NCI-H2196 treated with DMSO at 0.1 percent for 48 hours (cell line): ENCODE measurements around the gene CCDC159.
A peak's percentile ranks its signal among the peaks of the same experiment; 100 is the strongest.
"Not testable (repeated sequence)": the region's sequence is repeated elsewhere in the genome, so short reads cannot be mapped to it uniquely, and the experiment has no call there.

ENCODE experiments used
- DNase-seq: peaks from one replicate; lab custom pipeline; 2025; ENCODE audit not compliant: unreplicated experiment; lab: John Stamatoyannopoulos, UW

CCDC159 gene

DNA sequence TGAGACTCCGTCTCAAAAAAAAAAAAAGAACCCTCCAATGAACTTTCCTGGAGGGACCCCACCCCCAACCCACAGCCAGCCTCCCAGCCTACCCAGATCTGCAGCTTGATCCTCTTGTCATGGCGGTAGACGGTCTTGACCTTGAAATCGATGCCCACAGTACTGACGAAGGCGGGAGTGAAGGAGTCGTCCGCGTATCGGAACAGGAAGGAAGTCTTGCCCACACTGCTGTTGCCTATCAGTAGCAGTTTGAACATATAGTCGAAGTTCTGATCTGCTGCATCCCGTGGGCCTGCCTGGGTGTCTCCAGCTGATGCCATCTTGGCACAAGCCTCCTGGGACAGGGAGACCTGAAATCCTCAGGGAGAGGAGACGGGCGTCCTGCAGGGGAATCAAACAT is 9.2 kb upstream of the CCDC159 start:
- DNase-seq: no peak

DNA sequence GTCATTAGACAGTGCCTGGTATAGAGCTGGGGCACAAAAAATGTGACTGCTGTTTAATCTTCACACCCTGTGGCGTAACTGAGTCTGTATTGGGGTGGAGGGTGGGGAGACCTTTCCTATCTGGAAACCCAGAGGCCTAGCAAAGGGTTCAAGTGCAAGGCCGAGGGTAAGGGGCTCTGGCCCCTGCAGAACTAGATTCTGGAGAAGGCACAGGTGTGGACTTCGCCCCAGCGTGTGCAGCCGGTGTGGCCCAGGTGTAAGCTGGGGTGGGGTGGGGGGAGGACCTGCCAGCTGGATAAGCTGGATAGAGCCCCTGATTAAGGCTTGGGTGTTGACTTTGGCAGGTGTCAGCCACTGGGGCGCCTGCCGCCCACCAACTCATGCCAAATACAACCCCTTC is 8.2 kb upstream of the CCDC159 start:
- no peak for DNase-seq

DNA sequence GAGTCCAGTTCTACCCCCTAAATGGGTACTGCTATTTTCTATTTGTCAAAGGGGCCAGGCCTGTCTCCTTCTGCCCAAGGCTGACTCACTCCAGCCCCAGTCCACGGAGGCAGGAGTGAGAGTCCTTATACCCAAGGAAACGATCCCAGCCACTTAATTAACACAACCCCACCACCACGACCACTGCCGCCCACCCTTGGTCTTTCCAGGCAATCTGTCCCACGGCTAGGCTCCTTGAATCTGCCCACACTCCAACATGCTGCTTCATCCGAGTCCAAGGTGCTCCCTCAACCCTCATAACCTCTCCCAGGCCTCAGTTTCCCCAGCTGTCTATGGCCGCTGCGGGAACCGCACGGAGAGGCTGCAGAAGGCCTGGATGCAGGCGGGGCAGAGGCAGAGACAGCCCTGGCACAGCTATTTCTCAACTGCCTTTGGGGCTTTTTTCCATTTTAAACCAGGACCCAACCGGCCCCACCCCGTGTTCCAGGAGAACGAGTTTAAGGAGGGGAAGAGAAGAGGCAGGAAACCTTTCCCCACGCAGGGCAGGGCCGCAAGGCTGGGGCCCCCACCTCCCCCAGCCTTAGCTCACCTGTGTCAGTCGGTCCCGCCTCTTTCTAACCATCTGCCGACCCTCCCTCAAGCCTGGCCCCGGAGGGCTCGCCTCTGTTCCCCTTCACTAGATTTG is 7.6 kb upstream of the CCDC159 start:
- no peak for DNase-seq

DNA sequence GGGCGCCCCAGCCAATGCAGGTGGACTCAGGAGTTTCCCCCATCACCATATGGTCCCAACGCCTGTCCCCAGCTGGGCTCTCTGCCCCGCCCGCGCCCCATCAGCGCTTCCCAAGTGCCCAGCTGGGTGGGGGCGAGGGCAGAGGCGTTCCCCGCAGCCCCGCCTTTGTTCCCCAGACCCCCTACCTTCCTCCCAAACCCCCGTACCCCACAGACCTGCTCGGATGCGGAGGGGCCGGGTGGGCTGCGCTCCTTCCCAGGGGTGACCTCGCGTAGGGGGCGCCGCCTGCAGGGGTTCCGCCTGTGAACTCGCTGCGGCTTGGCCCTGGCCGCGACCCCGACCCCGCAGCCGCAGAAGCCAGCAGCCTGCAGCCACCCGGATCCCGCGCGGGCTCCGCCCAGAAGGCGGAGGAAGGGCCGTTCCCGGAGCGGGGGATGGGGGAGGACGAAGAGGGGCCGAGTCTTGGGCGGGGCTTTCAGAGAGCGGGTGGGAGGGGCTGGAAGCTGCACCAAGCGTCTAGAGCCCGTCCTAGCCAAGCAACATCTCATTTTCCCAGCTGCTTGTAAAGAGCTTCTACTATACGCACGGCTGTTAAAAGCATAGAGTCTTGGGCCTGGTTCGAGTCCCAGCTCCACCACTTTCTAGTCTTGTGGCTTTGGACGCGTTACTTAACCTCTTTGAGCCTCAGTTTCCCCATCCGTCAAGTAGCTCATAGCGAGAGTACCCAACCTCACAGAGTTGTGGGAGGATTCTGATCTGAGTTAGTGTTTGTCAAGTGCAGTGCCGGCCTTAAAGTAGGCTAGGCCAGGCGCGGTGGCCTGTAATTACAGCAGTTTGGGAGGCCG is 6.8 kb upstream of the CCDC159 start, which contains the start of gene RAB3D:
Gene RAB3D (minus strand): TSS at position 404 of the 845 bp plus-strand sequence. CDS start 2,258 bp downstream, outside the sequence.
- peak; percentile 91 for DNase-seq

DNA sequence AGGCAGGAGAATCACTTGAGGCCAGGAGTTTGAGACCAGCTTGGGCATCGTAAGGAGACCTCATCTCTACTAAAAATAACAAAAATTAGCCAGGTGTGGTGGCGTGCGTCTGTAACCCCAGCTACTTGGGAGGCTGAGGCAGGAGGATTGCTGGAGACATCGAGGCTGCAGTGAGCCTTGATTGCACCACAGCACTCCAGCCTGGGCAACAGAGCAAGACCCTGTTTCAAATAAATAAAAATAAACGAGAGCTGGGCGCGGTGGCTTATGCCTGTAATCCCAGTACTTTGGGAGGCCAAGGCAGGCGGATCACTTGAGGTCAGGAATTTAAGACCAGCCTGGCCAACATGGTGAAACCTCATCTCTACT is 6.2 kb upstream of the CCDC159 start:
- not testable (repeated sequence) for DNase-seq

DNA sequence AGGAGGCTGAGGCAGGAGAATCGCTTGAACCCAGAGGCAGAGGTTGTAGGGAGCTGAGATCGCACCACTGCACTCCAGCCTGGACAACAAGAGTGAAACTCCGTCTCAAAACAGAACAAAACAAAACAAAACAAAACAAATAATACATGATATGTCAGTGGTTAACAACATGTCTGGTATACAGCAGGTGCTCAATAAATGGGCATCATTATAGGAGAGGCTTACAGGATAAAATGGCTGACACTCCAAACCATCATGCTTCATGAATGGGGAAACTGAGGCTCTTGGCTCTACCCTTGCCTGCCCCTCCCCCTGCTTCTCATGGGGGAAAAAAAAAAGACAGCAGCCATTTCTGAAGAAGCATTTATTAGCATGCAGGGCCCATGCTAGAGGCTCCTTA is 3.9 kb upstream of the CCDC159 start:
- DNase-seq: no peak

DNA sequence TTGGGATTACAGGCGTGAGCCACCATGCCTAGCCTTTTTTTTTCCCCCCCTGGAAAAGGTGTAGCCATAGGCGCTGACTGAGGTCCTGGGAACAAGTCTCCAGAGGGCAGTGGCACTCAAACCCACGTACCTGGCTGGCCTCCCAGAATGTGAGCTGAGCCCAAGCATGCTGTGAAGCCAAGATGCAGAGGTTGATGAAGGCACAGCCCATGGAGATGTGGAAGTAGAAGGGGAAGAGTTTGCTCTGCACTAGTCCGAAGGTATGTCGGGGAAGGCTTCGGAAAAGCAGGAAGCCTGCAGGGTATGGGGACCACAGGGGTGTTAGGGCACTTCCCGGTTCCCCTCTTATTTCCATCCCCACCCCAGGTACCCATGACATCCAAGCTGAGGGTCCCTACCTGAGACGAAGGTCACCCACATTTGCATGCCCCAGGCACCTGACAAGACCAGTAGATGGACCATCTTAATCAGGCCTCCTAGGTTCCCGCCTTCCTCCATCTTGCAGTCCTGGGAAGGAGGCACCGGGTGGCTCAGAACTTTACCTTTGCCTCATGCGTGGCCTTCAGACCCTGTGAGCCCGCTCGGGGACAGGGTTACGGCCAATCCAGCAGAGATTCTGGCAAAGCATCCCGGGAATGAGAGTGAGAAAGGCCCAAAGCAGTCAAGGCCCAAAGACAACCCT is 1.1 kb upstream of the CCDC159 start:
- DNase-seq: peak; percentile 31

DNA sequence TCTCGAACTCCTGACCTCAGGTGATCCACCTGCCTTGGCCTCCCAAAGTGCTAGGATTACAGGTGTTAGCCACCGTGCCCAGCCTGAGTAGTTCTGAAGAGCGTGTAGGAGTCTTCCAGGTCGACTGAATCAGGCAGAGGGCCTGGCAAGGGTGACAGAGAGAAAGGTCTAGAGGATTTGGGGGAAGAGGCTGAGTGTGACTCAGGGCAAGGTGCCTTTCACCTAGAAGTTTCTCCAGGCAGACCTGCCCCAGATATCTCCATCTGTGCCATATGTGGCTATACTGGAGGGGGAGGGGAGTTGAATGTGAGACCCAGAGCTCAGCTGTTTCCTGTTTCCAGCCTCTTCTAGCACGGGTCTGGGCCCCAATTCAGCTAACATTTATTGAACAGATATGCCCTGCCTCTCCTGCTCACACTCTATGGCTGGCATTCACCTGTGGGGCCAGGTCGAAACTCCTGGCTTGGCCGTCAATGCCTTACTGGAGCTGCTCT is 1.3 kb downstream of the CCDC159 start:
- DNase-seq: no peak

DNA sequence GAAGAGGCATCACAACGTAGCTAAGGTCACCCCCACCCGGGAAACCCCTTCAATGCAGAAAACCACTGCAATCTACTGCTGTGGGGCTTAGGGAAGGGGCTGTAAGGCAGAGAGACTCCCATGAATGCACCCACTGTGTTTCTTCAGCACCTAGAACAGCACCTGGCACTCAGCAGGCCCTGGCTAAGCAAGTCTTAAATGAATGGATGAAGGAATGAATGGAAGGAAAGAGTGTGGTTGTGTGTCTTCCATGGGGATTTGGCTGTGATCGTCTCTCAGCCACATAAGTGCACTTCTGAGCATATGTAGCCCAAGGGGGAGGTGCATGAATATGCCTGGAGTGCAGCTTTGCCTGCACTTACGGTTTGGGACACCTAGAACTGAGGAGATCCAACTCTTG is 2.9 kb downstream of the CCDC159 start:
- DNase-seq: no peak

DNA sequence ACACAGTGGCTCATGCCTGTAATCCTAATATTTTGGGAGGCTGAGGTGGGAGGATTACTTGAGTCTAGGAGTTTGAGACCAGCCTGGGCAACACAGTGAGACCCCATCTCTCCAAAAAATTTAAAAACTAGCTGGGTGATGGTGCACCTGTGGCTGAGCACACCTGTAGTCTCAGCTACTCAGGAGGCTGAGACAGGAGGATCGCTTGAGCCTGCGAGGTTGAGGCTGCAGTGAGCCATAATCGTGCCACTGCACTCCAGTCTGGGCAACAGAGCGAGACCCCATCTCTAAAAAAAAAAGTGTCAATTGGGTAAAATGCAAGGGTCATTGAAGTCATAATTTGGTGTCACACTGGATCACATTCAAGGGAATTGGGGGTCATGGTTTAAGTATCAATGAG is 7.8 kb downstream of the CCDC159 start:
- DNase-seq: not testable (repeated sequence)

DNA sequence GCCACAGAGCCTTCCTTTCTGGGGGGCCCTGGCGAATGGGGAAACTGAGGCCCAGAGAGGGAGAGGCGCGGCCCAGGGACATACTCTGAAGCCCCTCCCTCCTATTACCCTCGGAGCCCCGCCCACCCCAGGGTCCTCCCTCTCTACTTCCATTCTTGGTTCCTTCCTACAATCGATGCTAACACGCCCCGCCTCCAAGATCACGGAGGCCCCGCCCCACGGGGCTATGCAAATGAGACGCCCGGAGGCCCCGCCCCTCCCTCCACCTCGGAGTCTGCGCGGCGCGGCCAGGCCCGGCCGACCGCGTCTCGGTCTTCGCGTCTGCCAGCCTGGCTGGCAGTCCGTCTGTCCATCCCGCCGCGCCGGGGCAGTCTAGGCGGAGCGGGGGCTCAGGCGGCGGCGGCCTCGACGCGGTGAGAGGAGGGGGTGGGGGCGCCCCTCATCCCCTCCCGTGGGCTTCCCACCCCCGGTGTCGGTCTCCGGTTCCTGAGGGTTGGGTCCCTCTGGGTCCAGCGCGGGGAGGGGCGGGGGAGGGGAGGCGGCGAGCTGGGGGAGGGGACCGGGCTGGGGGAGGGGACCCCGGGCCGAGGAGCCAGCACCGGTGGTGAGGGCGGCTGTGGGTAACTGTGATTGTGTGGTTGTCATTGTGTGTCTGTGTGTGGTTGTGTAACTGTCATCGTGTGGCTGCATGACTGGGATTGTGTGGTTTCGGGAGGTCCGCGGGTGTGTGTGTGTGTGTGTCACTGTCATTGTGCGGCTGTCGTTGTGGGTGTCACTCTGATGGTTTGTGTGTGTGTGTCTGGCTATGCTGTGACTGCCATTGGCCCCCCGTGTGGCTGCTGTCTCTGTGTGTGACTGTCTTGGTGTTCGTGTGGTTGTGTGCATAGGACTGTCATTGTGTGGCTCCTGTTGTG is 9.1 kb downstream of the CCDC159 start, which contains the start of gene PLPPR2:
Gene PLPPR2 (plus strand): TSS at position 273 of the 914 bp plus-strand sequence. CDS start 2,242 bp downstream, outside the sequence.
- peak; percentile 83 for DNase-seq

DNA sequence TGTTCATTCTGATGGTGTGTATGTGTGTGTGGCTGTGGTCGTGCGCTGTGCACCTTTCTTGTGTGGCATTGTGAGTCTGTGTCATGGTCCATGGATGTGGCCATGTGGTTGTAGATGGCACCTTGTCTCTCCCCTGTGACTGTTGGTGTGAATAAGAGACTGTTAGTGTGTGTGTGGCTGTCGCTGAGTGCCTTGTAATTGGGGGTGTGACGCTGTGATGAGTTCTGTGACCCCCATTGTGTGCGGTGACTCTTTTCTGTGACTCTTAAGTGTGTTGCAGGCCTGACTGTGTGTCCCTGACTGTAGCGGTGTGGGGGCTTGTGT is 9.7 kb downstream of the CCDC159 start:
- no peak for DNase-seq

DNA sequence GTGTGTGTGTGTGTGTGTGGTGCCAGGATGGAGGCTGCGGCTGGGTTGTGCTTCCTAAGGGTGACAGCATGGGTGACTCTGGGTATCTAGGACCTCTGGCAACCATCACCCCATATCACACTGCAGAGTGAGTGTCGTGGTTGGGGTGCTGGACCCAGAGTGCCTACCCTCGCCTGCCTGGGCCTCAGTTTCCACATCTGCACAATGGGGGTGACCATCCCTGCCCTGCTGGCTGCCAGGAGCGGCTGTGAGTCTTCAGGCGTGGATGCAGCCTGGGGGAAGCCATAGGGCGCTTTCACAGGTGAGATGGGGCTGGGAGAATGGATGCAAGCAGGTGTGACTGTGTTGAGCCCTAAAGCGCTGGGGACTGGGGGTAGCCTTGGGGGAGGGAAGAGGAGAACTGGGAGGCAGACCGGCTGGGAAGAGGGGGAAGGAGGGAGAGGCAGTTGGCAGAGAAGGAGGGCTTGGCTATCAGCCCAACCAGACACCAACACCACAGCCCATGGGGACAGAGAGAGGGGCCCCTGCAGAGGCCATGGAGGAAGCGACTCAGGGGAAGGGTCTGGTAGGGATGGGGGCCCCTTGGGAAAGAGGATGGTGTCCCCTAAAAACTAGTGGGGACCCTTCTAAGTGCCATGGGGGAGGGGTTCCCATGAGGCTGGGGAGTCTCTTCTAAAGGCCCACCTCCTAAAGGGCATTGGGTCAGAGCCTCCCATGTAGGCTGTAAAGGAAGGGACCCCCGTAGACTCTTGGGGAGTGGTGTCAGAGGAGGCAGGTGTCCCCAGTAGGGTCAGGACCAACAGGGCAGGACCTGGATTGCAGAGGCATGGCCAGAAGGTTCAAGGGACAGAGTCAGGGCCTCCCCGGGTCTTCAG is 10.6 kb downstream of the CCDC159 start:
- DNase-seq: no peak

DNA sequence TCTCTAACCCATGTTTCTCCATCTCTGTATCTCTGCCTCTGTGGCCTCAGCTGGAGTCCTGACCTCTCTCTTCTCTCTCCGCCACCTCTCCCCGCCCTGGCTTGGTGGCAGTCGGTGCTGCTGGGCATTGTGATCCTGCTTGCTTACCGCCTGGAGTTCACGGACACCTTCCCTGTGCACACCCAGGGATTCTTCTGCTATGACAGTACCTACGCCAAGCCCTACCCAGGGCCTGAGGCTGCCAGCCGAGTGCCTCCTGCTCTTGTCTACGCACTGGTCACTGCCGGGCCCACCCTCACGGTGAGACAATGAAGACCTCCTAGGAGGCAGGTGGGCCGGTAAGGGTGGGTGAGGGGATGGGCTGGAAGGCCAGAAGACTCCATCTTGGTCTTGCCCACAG is 13.1 kb downstream of the CCDC159 start:
- DNase-seq: no peak

DNA sequence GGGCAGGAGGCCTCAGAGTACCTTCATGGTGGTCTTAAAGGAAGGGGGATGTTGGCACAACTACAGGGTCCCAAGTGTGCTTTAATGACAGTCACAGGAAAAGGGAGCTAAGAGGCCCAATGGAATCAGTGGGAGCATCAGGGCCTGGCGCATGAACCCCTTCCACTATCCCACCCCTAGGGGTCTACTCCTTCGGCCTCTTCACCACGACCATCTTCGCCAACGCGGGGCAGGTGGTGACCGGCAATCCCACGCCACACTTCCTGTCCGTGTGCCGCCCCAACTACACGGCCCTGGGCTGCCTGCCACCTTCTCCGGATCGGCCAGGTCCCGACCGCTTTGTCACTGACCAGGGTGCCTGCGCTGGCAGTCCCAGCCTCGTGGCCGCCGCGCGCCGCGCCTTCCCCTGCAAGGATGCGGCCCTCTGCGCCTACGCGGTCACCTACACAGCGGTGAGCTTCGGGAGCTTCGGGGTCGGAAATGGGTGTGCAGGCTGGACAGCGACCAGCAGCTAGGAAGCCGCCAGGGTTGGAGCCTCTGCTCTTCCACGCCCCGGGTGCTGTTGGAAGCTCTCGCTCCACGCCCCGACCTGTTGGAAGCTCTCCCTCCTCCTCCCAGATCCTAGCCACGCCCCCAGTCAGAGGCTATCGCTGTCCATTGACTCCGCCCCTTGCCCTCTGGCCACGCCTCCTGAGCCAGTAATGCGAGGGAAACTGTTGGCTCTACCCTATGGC is 14.9 kb downstream of the CCDC159 start:
- DNase-seq: no peak

DNA sequence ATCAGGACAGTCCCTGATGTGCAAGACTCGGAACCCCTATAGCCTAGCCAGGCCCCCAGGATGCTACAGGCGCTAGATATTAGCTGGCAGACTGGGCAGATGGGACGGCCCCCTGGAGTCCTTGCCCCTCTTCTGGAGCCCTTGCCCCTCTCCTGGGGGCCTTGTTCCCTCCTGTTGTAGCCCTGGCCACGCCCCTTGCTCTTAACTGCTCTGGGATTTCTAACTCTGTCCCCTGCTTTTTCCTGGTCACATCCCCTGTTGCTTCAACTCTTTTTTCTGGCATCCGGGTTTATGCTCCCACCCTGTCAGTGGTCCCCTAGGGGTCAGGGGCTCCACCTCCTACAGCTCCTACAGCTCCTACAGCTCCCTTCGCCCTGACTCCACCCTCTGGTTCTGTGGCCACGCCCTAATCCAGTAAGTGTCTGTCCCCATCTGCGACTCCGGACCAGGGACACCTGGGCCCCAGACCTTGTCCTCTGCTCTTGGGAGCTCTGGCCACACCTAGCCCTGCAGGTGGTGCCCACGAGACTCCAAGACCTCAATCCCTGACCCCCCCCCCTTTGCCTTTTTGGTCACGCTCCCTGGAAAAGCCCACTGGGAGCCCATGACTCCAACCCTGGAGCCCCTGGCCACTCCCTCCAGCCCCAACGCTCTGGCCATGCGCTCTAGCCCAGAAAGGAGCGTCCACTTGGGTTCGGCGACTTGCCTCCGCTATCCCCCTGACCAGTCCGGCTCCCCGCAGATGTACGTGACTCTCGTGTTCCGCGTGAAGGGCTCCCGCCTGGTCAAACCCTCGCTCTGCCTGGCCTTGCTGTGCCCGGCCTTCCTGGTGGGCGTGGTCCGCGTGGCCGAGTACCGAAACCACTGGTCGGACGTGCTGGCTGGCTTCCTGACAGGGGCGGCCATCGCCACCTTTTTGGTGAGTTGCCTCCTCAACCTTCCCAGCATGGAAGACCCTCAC is 15.7 kb downstream of the CCDC159 start:
- no peak for DNase-seq

DNA sequence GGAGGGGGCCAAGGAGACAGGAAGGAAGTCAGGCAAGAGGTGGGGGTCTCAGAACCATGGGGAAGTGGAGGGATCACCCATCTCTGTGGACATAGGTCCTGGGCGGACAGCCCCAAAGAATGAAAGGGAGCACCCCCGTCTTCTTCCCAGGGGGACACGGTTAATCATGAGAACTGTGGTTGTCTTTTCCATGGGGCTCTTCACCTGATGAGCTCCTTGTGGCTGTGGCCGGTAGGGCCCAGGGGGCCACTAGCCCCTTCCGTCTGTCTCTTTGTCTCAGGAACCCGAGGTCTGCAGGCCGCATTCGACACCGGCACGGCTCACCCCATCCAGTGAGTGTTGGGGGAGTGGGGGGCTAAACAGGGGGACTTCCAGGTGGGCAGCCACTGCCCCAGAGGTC is 17.6 kb downstream of the CCDC159 start:
- no peak for DNase-seq
